ENCODE measurements around the gene ASAP2.

The ASAP2 gene

DNA sequence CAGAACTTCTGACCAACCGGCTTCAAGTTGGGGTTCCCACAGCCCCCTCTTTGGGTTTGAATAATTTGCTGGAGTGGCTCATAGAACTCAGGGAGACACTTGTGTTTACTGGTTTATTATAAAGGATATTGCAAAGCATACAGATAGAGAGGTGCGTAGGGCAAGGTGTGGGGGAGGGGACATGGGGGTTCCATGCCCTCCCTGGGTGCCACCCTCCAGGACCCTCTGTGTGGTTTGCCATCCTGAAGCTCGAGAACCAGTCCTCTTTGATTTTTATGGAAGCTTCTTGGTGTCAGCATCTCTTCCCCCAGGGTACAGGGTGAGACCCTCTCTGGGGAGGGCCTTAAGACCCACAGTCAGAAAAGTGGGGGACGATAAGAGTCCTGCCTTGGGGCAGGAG, 177.9 kb downstream of the ASAP2 start:
- Histone ChIP-seq H3K9ac (no peak overlapping the region), H3K27ac (no peak overlapping the region), H4K20me1 (peaks cover 0 to 7% (median 0%) of the 10 kb centered on the region in 11 experiments; a peak in 2 of 22 replicates), H3K4me2 (no peak overlapping the region), H3K4me1 (peaks cover 0 to 6% (median 0%) of the 10 kb centered on the region in 10 experiments; a peak in 5 of 20 replicates), H3K27me3 (no peaks in the 10 kb centered on the region), H3K36me3 (peaks cover 87 to 100% (median 95%) of the 10 kb centered on the region in 11 experiments), H3K9me3 (replicated peaks in 1 of 11) (no peaks in the 10 kb centered on the region), H3K4me3 (no peak overlapping the region)
- TF ChIP-seq Cebpa-rat (IDR thresholded peaks at IDR 0.05) = no peak

DNA sequence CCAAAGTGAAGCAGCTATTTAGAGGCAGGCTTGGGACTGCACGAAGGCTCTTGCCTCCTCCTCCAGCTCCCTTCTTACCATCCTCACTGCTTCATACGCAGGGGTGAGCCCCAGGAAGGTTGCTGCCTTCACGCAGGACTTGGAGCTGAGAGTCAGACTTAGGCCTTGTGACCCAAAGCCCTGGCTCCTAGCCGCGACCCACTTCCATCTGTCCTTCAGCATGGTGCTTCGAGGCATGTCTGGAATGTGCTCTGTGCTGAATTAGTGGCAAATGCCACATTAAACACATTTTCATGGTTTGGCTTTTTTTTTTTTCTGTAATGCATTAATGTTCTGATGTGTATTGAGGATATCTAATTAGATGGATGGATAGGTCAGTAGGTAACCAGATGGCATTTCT, 179.2 kb downstream of the ASAP2 start:
- no peak overlapping the region for H3K27ac ChIP-seq
- peaks cover 0 to 9% (median 0%) of the 10 kb centered on the region in 11 experiments; a peak in 2 of 22 replicates for H4K20me1 ChIP-seq
- no peak for TF ChIP-seq Cebpa-rat (IDR thresholded peaks at IDR 0.05)
- H3K36me3 ChIP-seq = peaks cover 93 to 100% (median 97%) of the 10 kb centered on the region in 11 experiments
- H3K27me3 ChIP-seq = no peaks in the 10 kb centered on the region
- H3K9ac ChIP-seq = no peak overlapping the region
- no peaks in the 10 kb centered on the region for H3K9me3 ChIP-seq (replicated peaks in 1 of 11)
- no peak overlapping the region for H3K4me3 ChIP-seq
- peaks cover 0 to 13% (median 9%) of the 10 kb centered on the region in 10 experiments; a peak in 16 of 20 replicates for H3K4me1 ChIP-seq
- H3K4me2 ChIP-seq = no peak overlapping the region

DNA sequence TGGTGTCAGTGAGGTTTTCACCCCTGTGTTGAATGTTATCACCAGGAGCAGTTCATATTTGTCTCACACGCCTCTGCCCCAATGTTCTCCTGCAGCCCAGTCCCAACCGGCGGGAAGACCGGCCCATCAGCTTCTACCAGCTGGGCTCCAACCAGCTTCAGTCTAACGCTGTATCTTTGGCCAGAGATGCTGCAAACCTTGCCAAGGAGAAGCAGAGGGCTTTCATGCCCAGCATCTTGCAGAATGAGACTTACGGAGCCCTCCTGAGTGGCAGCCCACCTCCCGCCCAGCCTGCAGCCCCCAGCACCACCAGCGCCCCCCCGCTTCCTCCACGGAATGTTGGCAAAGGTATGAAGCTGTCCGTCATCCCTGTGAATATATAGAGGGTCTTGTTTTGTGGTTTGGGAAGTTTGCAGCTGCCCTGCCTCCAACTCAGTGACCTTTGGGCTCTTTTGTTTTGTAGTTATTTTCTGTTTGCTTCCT, 181.6 kb downstream of the ASAP2 start:
- Histone ChIP-seq H3K27me3 (no peaks in the 10 kb centered on the region), H3K4me1 (peaks cover 0 to 36% (median 33%) of the 10 kb centered on the region in 10 experiments; a peak in 18 of 20 replicates), H3K4me3 (no peak overlapping the region), H3K36me3 (peaks cover 69 to 100% (median 85%) of the 10 kb centered on the region in 11 experiments), H3K4me2 (no peak overlapping the region), H3K9ac (no peak overlapping the region), H4K20me1 (peaks cover 0 to 13% (median 0%) of the 10 kb centered on the region in 11 experiments; a peak in 3 of 22 replicates), H3K9me3 (replicated peaks in 1 of 11) (no peaks in the 10 kb centered on the region), H3K27ac (no peak overlapping the region; a peak in 1 of 22 replicates)
- no peak for TF ChIP-seq Cebpa-rat (IDR thresholded peaks at IDR 0.05)

DNA sequence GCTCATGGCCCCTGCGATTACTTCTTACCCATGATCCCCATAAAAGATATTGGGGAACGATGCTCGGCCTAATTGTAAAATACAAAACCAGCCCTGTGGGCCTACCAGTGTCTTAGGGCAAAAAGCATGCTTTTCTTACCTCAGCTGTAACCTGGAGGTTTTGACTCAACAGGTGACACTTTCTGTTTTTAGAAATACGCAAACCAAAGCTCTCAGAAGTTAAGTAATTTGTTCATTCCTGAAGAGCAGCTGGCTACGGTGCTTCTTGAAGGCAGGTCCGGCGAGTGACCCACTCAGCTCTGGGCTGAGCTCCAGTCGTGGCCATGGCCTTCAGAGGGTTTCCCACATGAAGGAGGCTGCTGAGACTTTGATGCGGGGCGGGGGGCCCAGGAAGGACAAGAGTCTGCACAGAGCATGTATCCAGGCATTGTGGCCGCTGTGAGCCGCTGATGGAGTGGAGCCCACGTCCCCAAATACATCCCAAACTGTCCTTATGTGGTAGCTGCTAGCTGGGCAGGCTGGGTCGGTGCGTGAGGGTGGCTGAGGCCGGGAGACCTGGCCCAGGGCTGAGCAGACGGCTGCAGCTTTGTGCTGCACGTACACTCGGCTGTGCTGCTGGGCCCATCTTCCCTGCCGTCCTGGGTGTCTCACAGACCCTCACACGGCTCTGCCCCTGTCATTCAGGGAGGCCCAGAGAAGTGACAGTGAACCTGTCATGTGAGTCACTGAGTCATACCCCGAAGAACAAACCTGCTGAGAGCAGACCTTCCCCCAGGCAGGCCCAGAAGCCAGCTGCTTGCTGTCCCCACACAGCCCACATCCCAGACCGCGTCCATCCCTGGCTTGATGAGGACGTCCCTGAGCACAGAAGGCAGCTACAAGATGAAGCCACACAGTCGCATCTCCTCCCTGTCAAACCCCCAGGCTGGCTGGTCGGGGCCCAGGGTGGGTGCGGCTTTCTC, 182.6 kb downstream of the ASAP2 start:
- Histone ChIP-seq H3K27me3 (no peaks in the 10 kb centered on the region), H4K20me1 (peaks cover 0 to 13% (median 0%) of the 10 kb centered on the region in 11 experiments; a peak in 3 of 22 replicates), H3K4me2 (no peak overlapping the region; a peak in 1 of 22 replicates), H3K9me3 (replicated peaks in 1 of 11) (no peaks in the 10 kb centered on the region), H3K36me3 (peaks cover 61 to 100% (median 86%) of the 10 kb centered on the region in 11 experiments), H3K4me3 (no peak overlapping the region), H3K4me1 (peaks cover 0 to 45% (median 40%) of the 10 kb centered on the region in 10 experiments; a peak in 18 of 20 replicates), H3K9ac (no peak overlapping the region; a peak in 1 of 22 replicates), H3K27ac (peak overlapping the region in 1 of 11 experiments; percentile 29; a peak in 1 of 22 replicates)
- no peak for TF ChIP-seq Cebpa-rat (IDR thresholded peaks at IDR 0.05)

DNA sequence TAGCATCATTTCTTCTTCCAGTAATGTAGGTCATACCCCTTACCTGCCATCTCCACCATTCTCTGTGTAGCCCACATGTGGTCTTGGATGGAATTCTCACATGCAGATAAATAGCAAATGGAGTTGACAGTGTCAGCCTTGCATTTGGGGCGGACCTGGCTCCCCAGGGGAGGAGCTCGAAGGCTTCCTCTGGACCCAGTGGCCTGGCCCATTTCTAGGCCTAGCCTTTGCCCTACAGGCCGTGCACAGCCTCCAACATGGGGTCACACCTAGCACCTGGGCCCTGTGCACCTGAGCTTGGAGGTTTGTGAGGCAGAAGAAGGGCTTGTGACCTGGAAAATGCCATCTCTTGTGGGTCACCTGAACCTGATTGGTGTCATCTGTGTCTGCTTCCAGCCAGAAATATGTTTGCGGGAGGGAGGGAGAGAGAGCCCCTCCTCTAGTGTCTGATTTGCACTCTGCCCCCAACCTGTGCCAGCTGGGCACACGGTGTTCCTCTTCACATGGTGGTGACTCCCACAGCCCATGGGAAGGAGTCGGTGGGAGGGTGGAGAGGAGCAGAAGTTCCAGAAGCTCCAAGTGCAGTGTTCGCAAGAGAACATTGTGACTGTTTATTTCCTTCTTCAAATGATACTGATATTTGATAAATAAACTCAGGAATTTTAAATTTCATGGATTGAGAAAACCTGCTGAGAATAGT, 183.7 kb downstream of the ASAP2 start:
- H3K4me2 ChIP-seq = peak overlapping the region in 6 of 11 experiments; percentile 26 to 86 (median 75); a peak in 6 of 22 replicates
- peak overlapping the region in 2 of 11 experiments; percentile 46 to 83; a peak in 3 of 22 replicates for H3K27ac ChIP-seq
- H3K9ac ChIP-seq = no peak overlapping the region
- H3K36me3 ChIP-seq = peaks cover 59 to 100% (median 86%) of the 10 kb centered on the region in 11 experiments
- H3K27me3 ChIP-seq = no peaks in the 10 kb centered on the region
- H3K9me3 ChIP-seq (replicated peaks in 1 of 11) = no peaks in the 10 kb centered on the region
- TF ChIP-seq Cebpa-rat (IDR thresholded peaks at IDR 0.05) = no peak
- no peak overlapping the region for H3K4me3 ChIP-seq
- peaks cover 0 to 13% (median 0%) of the 10 kb centered on the region in 11 experiments; a peak in 3 of 22 replicates for H4K20me1 ChIP-seq
- H3K4me1 ChIP-seq = peaks cover 0 to 45% (median 40%) of the 10 kb centered on the region in 10 experiments; a peak in 18 of 20 replicates

DNA sequence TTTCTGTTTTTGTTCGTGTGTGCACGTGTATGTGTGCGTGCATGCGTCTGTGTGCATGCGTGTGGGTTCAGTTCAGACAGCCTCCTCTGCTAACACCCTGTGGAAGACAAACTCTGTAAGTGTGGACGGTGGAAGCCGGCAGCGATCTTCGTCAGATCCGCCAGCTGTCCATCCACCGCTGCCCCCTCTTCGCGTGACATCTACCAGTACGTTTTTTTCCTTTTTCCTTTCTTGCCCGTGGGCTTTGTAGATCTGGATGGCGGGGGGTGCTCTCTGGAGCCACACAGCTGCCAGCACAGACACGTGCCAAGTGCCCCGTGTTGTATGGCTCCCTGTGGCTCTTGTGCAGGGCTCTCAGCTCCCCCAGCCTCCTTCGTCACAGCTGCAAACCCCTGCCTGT, 184.4 kb downstream of the ASAP2 start:
- no peaks in the 10 kb centered on the region for H3K9me3 ChIP-seq (replicated peaks in 1 of 11)
- peaks cover 0 to 45% (median 40%) of the 10 kb centered on the region in 10 experiments; a peak in 18 of 20 replicates for H3K4me1 ChIP-seq
- peak overlapping the region in 1 of 11 experiments; percentile 5; a peak in 2 of 22 replicates for H3K9ac ChIP-seq
- peak overlapping the region in 3 of 11 experiments; percentile 30 to 83 (median 46); a peak in 3 of 22 replicates for H3K27ac ChIP-seq
- no peaks in the 10 kb centered on the region for H3K27me3 ChIP-seq
- H3K4me2 ChIP-seq = peak overlapping the region in 8 of 11 experiments; percentile 5 to 86 (median 75); a peak in 13 of 22 replicates
- no peak for TF ChIP-seq Cebpa-rat (IDR thresholded peaks at IDR 0.05)
- H4K20me1 ChIP-seq = peaks cover 0 to 13% (median 0%) of the 10 kb centered on the region in 11 experiments; a peak in 3 of 22 replicates
- no peak overlapping the region for H3K4me3 ChIP-seq
- peaks cover 58 to 100% (median 83%) of the 10 kb centered on the region in 11 experiments for H3K36me3 ChIP-seq

DNA sequence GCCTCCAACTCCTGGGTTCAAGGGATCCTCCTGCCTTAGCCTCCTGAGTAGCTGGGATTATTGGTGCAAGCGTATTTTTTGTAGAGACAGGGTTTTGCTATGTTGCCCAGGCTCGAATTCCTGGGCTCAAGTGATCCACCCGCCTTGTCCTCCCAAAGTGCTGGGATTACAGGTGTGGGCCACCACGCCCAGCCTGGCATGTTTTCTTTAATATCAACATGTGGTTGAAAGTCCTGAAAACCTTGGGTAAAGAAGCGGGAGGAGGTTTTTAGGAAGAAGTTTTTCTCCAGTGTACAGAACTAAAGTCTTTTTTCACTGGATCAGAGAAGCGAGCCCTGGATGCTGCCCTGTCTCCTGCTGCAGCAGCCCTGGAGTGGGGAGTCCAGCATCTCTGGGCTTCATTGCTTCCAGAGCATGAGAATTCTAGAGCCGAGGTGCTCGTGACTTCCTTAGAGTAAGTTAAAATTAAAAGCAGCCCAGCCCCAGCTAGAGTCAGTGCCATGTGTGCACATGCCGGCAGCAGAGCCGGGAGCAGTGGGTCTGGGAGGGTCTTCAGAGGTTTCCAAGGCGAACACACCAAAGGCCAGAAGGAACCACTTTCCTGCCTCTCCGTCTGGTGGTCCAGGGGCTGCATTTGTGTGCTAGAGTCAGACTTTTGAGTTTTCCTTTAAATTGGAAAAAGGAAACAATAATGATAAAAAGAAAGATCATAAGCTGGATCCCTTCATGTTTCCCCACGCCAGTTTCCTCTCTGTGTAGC, 185.5 kb downstream of the ASAP2 start:
- no peak for TF ChIP-seq Cebpa-rat (IDR thresholded peaks at IDR 0.05)
- Histone ChIP-seq H3K4me2 (peak overlapping the region in 10 of 11 experiments; percentile 13 to 86 (median 75); a peak in 19 of 22 replicates), H3K27me3 (no peaks in the 10 kb centered on the region), H3K27ac (peak overlapping the region in 9 of 11 experiments; percentile 39 to 83 (median 72); a peak in 18 of 22 replicates), H3K4me1 (peaks cover 0 to 45% (median 40%) of the 10 kb centered on the region in 10 experiments; a peak in 18 of 20 replicates), H3K9me3 (replicated peaks in 1 of 11) (no peaks in the 10 kb centered on the region), H3K9ac (peak overlapping the region in 10 of 11 experiments; percentile 41 to 76 (median 67); a peak in 18 of 22 replicates), H3K36me3 (peaks cover 61 to 100% (median 84%) of the 10 kb centered on the region in 11 experiments), H3K4me3 (no peak overlapping the region), H4K20me1 (peaks cover 0 to 13% (median 0%) of the 10 kb centered on the region in 11 experiments; a peak in 3 of 22 replicates)
